GM19240 (cell line): ENCODE results near the gene ACTR5.
"Not testable (repeated sequence)": the region's sequence is repeated elsewhere in the genome, so short reads cannot be mapped to it uniquely, and the experiment has no call there.

Source experiments
- DNase-seq: peaks from one replicate; pipeline ENCODE4 v3.0.0; 2011; ENCODE audit warnings: low spot score; ENCODE audit not compliant: insufficient read length

The ACTR5 gene

GRCh38 chr20:38804682-38805501, 56.6 kb downstream of the ACTR5 start:
- no peak for DNase-seq

DNA sequence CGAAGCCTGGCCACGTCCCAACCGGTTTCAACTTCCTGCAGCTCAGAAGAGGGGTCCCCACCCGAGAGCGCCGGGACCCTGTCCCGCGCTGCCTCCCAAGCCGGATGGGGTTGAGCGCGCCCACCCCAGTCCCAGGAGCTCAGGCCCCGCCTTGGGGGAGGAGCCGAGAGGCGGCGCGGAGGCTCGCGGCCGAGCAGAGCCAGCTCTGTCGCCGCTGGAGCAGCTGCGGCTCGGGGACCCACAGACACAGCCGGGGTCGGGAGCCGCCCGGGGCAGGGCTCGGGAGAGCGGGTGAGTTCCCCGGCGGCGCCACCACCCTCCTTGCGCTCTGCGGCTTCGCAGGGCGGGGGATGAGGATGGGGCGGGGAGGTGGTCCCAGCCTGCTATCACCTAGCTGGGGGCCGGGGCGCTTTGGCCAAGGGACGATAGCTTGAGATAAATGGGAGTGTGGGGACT, 57.3 kb downstream of the ACTR5 start, which contains the start of gene PPP1R16B:
Gene PPP1R16B (plus strand): TSS at position 196 of the 456 bp plus-strand sequence. CDS start 30,229 bp downstream, outside the sequence.
- peak; percentile 49 for DNase-seq

- DNase-seq, result no peak
Observed at GRCh38 chr20:38805958-38806854, 57.9 kb downstream of the ACTR5 start.

- DNase-seq, result no peak
Observed at GRCh38 chr20:38806855-38807655, 58.8 kb downstream of the ACTR5 start.

DNA sequence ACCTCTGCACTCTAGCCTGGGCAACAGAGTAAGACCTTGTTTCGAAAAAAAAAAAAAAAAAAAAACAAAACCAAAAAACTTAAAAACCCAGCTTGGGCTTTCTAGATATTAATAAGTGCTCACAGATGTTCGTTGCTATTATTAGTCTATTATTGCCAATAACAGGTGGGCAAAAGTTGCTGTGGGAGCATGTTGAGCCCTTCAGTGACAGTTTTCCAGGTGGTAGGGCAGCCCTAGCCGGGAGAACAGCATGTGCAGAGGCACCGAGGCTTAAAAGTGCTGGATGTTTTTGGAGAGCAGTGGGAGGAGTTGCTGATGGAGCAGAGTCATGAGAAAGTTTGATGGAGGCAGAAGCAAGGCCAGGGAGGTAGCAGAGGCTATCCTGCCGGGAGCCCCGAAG, 61.7 kb downstream of the ACTR5 start:
- DNase-seq, result no peak

GRCh38 chr20:38810926-38811630, 62.8 kb downstream of the ACTR5 start:
- DNase-seq, result no peak

DNA sequence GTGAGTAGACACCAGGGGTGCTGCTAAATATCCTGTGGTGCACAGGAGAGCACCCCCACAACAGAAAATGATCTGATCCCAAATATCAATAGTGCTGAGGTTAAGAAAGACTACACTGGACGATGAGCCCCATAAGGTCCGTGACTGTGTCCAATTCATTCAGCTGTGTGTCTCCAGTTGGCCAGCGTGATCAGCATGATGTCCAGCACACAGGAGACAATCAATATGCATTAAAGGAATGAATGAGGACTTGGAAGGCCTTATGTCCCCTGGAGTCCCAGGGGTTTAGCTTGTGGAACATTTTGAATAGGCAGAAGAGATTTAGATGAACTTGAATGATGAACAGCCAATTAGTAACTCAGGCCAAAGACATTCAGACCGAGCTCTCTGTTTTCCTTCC, 63.5 kb downstream of the ACTR5 start:
- DNase-seq, result no peak

DNA sequence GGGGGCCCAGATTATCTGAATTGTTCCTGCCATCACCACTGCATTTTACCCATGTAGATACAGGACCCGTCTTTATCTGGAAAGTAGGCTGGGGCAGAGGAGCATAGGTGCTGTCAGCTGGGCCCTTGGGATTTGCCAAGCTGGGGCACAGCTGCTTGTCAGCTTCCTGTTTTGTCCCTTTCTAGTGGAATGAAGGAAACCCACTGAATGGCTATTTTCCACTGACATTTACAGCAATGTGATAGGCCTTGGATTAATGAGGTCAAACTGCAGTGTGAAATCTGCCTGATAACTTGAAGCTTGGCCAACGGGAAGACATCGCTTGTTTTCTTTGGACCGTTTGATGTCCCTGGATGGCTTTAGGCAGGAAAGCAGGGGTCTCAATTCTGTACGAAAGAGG, 63.9 kb downstream of the ACTR5 start:
- no peak for DNase-seq

DNA sequence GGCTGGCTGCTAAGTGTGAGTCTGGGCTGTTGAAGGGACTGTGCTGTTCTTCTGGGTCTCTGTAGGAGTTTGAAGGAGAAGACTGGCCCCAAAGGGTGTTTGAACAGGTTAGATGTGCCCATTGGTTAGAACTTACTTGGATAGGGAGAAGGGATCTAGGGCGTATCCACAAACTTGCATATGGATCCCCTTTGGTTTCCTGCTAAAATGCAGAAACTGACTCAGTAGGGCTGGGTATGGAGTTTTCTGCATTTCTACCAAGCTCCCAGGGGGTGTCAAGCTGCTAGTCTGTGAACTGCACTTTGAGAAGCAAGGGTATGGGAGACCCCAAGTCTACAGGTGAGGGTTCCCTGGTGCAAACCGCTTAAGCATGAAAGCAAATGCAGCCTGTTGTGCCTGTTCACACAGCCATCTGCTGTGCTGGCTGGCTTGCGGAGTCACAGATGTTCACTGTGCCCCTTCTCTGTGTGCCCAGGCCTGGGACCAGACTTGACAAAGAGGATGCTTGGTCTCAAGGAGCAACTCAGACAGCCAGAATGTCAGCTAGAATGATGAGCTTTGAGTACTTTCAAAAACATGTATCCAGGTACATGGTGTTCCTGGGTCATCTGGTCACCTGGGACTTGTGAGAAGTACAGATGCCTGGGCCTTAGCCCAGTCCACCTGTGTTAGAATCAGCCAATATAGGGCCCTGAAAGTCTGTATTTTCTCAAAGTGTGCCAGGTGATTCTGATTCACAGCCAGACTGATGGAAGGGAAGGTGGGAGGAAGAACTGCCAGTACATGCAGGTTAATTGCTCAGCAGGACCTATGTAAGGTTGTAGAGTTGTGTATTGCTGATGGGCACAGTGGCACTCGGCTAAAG, 64.7 kb downstream of the ACTR5 start:
- DNase-seq, result no peak

- not testable (repeated sequence) for DNase-seq
Observed at GRCh38 chr20:38813574-38813962, 65.3 kb downstream of the ACTR5 start.

DNA sequence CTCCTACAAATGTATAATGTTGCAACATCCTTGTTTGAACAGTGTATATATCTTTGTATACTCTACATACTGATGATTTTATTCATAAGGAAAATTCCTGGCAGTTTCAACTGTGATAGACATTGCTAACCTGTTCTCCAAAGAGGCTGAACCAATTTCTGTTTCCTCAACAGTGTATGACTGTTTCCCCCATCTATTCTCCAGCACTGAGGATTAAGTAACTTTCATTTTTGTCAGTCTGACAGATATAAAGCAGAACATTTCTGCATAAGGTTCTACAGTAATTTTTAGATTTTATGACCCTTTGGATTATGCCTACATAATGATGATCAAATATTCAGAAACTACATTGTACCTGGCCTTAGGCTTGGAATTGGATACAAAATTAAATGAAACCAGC, 67.2 kb downstream of the ACTR5 start:
- DNase-seq, result no peak

DNA sequence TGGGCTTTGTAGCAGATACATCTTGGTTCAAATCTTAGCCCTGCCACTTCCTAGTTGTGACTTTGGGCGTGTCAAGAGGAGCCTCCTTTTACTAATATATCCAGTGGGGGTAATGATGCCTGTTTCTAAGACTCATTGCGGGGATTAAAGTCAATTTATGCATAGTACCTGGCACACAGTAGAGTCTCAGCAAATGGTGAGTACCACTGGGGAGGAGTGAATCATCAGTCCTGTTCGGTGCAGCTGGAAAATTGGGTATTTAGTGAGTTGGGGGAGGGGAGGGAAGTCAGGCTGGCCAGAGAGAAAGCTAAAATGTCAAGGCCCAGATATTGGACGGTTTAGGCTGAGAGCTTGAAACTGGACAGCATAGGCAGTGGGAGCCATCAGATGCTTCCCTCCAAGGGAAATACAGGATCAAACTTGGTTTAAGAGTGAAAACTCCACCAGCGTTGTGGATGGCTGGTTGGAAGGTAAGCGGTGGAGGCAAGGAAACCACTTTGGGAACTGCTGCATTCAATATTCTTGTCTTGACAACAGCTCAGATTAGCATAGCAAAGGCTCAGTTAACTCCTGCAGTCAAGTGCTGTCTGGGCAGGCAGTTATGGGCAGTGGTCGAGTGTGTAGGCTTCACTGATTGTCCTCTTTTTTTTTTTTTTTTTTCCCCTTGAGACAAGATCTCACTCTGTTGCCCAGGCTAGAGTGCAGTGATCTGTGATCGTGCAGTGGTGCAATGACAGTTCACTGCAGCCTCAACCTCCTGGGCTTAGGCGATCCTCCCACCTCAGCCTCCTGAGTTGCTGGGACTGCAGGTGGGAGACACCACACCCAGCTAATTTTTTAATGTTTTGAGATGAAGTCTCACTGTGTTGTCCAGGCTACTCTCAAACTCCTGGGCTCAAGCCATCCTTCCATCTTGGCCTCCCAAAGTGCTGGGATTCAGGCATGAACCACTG, 70.1 kb downstream of the ACTR5 start:
- no peak for DNase-seq
